CD4-positive, alpha-beta T cell treated with Interferon gamma for 1 hour (primary cell): Measurements from ENCODE around the gene RNF138.
A peak's percentile ranks its signal among the peaks of the same experiment; 100 is the strongest.
"Not testable (repeated sequence)": the region's sequence is repeated elsewhere in the genome, so short reads cannot be mapped to it uniquely, and the experiment has no call there.

Experiments used
- DNase-seq: peaks from one replicate; pipeline ENCODE4 v3.0.0-alpha.2; 2020

Gene RNF138, protein sequence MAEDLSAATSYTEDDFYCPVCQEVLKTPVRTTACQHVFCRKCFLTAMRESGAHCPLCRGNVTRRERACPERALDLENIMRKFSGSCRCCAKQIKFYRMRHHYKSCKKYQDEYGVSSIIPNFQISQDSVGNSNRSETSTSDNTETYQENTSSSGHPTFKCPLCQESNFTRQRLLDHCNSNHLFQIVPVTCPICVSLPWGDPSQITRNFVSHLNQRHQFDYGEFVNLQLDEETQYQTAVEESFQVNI

DNA sequence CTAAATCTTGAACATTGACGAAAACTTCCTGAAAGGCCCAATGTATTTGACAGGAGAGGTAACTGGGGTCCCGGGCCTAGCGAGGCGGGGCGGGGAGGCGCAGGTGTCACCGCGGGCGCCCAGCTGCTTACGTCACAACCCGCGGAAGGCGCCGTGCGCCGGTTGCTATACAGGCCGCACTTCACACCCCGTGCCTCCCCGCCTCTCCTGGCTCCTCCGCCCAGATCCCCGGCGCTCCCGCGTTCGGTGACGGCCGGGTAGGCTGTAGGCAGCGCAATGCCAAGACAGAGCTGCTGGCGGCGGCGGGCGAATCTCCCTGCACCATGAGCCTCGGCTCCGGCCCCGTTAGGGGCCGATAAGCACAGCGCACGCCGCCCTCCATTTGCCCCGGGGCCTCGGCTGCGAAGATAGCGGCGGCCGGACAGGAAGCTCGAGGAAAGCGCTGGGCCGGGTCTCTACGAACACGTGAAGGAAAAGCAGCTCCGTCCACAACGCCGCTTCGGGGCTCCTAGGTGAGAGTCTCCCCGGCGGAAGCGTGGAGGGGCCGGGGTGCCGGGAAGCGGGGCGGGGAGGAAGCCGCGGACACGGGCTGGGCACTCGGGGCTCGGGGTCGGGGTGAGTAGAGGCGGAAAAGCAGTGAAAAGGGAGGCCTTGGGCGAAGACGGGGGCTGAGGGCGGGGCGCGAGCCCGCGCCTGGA lies at the start of gene RNF138:
RNF138 (plus strand) TSS at position 151 of the 698 bp plus-strand sequence. CDS start 903 bp downstream, outside the sequence.
- DNase-seq = peak; percentile 91

DNA sequence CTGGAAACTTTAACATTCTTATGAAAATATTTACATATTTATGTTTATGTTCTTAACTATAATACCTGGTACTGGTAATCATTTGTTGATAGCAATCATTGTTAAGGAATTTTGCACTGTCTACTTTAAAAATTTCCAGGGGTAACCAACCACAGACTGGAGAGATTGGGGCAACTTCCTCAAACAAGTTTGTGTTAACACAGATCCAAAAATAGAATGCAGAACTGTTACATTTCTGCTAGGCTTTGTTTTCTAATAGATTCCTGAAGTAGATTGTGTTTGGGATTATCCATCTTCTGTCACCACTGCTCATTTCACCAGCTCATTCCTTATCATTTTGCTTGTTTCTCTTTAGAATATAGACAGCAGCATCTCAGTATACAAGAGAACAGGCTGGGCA lies 49.3 kb upstream of the RNF138 start:
- DNase-seq = no peak

DNA sequence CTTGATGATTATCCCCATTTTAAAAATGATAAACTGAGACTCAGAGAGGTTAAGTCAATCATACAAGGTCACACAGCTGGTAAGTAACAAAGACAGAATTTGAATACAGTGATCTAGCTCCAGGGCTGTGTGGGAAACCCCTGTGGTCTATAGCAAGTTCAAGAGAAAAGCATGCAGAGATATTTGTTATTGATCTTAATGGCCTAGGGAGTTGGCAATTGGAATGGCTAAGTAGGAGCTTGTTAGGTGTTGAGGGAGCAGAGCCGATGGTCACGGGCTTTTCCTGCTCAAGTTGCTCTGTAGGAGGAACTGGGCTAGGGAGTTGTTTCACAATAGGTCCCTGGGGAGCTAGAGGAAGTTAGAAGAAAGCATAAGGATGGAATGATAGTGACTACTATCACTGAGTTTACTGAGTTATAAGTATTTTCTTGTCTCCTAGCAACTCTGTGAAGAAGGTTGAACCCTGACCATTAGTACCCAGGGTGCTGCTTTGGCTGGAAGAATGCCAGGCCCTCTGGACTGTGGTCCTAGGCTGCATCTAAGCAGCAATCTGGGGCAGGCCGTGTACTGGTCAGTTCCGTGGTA lies 43.1 kb upstream of the RNF138 start:
- DNase-seq = peak; percentile 12

DNA sequence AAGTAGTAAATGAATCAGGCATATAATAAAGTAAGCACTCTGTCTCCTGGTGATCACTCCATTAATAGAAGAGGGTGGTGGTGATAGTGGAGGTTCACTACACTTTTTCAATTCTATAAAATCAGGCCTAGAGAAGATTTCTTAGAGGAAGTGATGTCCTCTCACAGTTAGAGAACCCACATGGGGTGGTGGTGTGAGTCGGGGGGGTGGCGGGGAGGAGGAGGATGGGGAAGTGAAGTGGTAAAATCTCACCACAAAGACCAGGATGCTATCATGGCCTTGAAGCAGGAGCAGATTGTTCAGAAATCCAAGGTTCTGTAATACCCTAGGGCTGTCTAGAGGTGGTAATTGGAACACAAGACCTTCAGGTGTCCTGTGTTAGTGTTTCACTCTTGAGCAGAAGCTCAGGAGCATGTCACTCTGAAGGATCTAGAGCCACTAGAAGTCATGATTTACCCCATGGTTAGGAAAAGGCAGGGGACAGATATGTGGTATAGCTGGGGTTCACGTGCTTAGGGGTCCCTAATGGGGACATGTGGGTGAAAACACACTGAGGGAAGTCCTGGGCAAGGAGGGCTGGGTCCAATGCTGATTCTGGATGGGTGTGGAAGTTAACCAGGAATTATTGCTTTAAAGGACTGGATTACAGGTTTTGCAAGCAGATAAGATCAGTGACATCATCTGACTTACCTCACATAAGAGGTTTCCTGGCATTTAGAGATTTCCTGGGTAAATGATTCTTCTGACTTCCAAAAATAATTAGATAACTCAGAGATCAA lies 42.1 kb upstream of the RNF138 start:
- peak; percentile 60 for DNase-seq

DNA sequence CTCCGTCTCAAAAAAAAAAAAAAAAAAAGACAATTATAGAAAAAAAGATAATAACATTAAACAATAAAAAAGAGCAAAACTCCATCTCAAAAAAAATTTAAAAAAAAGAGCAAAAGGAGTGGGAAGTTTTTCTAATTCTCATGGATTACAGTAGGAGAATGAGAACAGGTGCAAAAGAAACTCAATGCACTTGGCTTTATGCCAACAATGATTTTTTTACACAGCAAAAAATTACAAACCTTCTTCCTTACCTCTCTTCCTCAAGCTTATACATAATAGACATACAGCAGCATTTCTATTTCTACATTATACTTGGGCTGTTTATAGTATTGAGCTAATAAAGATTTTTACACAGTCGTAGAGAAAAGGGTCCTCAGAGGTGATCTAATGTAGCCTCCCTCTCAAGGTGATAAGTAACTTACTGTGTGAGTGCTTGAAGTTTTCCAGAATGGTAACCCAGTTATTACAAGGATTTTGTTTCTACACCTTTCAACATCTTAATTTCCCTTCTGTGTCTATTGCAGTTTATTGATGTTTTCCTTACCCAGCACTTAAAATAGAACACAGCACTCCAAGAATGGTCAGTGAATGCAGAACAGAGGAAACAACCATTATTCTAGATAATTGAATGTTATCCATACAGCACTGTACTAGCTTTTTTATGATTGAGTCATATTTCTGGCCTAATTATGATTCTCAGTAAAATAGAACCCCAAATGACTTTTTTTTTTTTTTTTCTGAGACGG lies 34.9 kb upstream of the RNF138 start:
- no peak for DNase-seq

DNA sequence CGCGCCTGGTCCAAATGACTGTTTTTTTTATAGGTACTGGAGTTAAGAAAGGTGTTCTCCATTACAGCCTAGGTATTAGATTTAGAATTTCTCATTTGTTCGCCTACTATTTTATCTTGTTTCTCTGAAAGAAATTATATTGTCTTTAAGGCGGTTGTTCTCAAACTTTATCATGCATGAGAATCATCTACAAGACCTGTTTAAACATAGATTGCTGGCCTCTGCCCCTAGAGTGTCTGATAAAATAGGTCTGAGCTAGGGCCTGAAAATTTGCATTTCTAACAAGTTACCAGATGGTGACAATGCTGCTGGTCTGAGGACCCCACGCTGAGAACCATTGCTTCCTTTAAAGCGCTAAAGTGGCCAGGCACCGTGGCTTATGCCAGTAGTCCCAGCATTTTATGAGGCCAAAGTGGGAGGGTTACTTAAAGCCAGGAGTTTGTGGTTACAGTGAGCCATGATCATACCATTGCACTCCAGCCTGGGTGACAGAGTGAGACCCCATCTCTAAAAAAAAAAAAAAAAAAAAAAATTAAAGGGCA lies 34.0 kb upstream of the RNF138 start:
- no peak for DNase-seq

DNA sequence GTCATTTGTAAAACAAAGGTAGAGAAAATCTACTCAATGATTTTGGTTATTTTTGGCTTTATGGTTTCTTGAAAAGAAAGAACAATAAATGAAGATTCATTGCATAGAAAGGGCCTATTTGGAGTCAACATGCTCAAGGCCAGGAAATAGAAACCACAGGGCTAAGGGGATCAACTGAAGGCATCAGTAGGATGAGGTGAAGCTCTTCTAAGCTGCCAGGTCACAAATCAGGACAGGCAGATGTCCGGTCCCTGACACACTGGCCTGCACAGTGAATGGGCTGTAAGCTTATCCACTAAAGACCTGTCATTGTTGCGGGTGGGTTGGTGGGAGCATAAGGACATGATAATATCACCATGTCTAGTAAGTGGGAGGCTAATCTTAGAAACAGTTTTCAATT lies 31.6 kb upstream of the RNF138 start:
- no peak for DNase-seq

DNA sequence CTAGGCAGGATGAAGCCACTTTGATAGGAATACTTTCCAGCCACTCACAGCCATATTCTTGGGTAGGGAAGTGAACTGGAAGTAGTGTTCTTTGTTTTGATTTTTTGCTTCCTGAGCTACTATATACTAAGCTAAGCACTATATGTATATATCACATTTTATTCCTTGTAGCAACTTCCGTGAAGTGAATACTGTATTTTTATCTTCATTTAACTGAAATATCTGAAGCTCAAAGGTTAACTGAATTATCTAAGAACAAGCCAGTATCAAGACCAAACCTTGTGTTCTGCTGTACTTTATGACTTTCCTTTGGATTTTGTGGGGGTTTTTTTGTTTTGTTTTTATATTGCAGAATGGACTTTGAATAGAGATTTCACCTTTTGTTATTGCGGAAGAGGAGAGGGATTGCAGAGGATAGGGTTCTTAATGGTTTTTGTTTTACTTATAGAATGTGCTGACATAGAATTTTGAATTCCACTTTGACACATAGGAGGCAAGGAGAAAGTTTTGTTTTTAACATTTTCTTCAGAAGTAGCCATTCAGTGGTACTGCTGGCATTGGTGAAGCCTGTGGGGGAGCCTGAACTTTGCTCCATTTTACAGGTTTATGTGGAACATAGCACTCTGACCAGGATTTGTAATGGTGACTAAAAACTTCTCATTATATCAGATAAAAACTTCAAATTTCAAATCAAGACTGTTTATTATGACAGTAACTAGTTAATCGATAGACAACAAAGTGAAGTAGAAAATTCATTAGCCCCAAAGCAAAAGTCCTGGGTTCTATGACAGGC lies 24.1 kb upstream of the RNF138 start:
- no peak for DNase-seq

DNA sequence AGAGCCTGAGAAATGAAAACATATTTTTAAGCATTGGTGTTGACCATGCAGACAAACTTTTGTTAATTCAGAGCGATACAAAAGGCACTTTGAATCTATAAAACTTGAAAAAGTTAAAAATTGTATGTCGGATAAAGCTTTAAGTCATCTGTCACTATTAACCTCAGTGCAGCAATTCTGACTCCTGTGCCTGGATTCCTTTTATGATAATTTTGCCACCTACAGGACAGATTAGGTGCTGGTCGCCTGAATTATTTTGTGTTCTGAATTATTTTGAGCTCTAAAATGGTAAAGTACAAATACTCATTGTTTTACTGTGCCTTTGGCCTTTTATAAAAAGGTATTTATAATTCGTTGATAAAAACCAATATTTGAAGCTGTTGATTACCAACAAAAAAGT lies 19.4 kb upstream of the RNF138 start:
- no peak for DNase-seq

DNA sequence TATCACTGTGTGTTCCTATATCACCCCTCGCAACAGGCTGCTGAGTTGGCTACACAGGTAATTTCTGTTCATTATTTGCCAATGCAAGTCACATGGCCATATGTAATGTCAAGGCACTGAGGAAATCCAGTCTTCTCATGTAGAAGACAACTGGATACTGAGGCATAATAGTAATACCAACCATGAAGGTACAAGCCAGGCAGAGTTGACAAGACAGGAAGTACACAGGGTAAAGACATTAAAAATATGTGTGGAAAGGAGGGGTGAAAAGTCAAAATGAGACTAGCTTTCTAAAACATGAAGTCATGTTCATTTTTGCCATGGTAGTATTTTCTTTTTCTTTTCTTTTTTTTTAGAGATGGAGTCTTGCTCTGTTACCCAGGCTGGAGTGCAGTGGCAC lies 17.5 kb upstream of the RNF138 start:
- no peak for DNase-seq

DNA sequence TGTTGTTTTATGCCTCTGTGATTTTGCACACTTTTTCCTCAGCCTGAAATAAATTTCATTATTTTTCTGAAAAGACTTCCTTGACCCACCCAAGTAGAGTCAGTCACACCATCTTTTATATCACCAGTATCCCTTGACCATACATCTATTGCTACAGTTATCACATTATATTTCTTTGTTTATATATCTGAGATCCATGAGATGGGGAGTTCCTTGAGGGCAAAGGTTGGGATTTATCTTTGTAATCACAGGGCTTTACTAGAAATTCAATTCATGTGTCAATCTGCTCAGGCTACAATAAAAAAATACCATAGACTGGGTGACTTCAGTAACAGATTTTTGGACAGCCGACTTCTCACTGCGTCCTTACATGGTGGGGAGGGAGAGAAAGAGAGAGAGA lies 12.8 kb upstream of the RNF138 start:
- DNase-seq = no peak

DNA sequence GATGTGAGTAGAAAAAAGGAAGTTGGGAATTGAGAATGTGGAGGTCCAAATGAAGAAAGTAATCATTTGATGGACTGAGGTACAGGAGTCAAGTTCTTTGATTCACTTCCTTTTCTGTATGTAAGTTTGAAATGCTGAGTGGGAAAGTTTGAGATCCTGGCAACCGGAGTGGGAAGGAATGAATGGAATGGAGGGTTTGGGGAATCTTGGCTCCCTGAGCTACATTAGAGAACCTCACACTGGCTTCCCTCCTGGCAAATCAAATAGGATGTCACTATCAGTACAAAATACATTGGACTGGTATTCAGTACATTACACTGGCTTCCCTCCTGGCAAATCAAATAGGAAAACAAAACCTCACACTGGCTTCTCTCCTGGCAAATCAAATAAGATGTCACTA lies 9.8 kb upstream of the RNF138 start:
- no peak for DNase-seq

DNA sequence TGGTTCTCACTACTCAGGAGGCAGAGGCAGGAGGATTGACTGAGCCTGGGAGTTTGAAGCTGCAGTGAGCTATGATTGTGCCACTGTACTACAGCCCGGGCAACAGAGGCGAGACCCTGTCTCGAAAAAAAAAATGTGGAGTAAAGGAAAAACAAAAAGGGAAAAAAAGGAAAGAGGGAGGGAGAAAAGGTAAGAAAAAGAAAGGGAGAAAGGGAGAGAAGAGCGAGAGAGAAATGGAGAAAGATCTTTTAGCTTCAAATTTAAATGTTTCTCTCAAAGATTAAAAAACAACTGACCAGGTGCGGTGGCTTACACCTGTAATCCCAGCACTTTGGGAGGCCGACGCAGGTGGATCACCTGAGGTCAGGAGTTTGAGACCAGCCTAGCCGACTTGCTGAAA lies 7.9 kb upstream of the RNF138 start:
- no peak for DNase-seq

DNA sequence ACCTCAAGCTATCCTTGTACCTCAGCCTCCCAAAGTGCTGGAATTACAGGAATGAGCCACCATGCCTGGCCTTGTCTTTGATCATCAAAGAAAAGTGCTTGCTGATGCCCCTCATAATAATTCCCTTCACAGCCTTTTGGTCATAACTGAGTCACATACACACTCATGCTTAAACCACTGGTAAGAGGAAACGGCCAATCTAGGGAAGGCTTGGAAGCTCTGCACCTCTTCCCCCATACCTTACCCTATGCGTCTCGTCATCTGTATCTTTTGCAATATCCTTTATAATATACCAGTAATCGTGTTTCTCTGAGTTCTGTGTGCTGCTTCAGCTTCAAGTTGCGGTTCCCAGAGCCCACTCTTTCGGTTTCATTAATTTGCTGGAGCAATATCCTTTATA lies 4.8 kb upstream of the RNF138 start:
- peak; percentile 15 for DNase-seq

DNA sequence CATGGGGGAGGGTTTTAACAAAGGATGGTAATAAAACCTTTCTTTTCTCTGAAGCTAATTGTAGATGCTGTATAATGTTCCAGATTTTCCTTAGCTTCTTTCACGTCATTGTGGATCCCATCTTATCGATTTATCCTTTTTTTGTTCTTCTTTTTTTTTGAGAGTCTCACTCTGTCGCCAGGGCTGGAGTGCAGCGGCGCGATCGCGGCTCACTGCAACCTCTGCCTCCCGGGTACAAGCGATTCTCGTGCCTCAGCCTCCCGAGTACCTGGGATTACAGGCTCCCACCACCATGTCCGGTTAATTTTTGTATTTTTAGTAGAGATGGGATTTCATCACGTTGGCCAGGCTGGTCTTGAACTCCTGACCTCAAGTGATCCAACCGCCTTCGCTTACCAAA lies 843 bp upstream of the RNF138 start:
- not testable (repeated sequence) for DNase-seq

DNA sequence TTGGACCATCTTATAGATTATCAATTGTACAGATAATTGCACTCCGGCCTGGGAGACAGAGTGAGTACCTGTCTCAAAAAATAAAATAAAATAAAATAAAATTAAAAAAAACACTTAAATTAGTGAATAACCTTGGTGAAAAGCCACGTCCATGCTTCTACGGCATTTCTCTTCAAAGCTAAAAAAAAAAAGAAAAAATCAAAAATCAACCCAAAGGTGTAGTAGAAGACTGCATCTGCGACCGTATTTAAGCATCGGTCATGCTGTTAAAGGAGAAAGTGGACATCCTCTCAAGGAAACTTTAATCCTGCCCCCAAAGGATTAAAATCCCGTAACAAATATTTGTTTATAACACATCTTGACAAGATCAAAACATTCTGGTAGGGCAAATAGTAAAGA lies 350 bp upstream of the RNF138 start:
- DNase-seq = no peak

DNA sequence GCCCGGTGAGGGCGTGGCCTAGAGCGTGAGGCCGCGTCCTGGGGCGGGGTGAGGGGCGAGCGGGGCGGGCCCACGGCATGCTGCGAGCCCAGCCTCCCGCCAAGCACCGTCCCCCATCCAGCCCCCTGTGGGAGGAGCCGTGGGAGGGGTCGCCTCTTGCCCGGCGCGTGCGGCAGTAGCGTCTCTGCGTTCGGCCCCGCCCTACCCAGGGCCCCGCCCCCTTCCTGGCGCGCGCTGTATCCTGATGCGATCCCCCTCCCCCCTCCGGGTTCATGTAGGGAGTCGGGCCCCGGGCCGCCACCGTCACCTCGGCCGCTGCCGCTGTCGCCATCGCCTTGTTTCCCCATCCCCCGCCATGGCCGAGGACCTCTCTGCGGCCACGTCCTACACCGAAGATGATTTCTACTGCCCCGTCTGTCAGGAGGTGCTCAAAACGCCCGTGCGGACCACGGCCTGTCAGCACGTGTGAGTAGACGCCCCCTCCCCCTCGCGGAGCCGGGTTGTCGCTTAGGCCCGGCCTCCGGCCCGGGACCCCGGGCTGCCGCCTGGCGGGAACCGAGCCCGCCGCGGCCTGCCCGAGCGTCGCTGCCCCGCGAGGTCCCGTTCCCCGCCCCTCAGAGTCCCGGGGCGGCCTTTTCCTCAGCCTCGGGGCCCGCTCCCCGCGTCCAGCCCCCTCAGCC lies 888 bp downstream of the RNF138 start:
- peak; percentile 99 for DNase-seq

DNA sequence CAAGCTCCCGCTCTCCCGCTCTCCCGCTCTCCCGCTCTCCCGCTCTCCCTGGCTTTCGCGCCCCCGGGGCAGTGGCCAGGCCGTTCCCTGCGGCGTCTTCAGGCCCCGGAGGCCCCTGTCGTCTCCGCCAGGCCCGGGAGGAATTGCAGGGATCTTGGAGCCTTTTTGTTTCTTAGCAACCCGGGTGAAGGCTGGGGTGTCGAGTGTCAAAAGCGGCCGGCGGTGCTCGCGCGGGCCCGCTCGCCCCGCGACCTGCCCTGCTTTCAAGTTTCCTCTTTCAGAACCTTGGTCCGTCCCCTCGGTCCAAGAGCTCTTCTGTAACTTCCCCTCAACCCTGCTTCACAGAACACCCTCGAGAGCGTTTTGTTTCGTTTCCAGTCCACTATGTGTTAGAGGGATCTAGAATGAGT lies 1.4 kb downstream of the RNF138 start:
- peak; percentile 66 for DNase-seq

DNA sequence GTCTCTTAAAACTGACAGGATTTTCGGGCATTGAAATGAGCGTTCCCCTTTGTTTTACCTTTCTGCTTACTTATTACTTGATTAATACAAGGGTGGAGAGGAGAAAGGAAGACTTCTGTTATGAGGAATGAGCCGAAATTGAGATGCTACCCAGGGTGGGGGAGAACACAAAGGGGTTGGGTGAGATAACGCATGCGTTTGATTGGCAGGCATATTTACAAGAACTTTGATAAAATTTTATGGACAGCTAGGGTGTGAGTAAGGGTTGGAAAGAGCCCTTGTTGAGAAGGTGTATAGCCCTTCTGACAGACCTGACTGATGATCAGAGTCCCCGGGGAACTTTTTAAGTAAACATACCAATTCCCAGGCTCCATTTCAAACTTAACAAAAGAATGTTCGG lies 1.8 kb downstream of the RNF138 start:
- DNase-seq = no peak

DNA sequence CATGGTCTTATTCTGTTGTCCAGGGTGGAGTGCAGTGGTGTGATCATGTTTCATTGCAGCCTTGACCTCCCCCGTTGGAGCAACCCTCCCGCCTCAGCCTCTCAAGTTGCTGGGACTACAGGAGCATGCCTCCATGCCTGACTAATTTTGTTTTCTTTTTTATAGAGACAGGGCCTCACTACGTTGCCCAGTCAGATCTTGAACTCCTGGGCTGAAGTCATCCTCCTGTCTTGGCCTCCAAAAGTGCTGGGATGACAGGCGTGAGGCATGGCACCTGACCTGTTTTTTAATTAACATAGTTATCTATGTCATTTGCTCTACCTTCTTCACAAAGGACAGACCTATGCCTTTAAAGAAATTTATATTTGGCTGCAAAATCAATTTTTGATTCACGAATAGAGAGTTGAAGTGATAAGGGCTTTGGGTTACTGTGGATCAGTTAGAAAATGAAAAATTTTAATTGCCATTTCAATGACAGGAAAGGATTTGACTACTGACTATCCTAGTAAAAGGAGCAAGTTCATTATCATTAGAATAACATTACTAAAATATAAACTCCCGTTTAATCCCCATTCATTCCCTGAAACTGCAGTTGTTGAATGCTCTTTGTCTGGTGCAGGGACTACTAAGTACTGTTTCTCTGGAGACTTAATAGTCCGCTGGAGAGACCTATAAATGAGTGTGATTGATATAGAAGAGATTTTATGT lies 3.7 kb downstream of the RNF138 start:
- DNase-seq = no peak

DNA sequence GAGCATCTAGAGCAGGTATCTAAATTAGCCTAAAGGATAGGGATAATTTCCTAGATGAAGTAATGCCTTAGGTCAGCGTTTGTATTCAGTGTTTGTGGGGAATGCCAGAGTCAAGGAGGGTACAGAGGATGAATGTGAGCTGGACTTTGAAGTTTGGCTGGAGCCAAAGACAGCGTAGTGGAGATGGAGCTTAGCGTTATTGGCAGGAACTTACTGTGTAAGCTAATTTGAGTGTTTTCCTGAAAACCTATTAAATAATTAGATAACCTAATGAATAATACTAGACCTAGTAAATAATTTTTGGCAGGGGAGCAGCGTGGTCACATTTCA lies 4.2 kb downstream of the RNF138 start:
- DNase-seq = no peak
